Cerebellar nuclear complex (tissue), 1 donor: Measurements from ENCODE around the gene PRAF2.

ENCODE experiments used
- DNase-seq, 2 experiments: peaks; one replicate each; lab custom pipeline; 2025; lab: John Stamatoyannopoulos, UW

The PRAF2 gene

DNA sequence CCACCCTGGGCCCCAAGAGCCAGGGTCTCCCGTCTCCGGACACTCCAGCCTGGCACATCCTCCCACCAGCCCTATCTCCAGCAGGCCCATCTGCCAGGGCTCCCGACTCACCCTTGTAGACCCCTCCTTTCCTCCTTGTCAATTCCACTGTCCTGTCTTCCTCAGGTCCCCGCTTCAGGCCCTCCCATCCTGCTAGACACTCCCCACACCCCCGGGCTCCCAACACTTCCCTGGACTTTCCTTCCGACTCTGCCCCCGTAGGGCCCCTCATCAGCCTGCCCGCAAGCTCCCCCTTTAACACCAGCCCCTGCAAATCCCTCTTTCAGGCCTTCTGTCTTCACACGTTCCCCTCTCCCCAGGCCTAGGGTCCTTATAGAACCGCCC is 1.1 kb downstream of the PRAF2 start:
- DNase-seq, result no peak

DNA sequence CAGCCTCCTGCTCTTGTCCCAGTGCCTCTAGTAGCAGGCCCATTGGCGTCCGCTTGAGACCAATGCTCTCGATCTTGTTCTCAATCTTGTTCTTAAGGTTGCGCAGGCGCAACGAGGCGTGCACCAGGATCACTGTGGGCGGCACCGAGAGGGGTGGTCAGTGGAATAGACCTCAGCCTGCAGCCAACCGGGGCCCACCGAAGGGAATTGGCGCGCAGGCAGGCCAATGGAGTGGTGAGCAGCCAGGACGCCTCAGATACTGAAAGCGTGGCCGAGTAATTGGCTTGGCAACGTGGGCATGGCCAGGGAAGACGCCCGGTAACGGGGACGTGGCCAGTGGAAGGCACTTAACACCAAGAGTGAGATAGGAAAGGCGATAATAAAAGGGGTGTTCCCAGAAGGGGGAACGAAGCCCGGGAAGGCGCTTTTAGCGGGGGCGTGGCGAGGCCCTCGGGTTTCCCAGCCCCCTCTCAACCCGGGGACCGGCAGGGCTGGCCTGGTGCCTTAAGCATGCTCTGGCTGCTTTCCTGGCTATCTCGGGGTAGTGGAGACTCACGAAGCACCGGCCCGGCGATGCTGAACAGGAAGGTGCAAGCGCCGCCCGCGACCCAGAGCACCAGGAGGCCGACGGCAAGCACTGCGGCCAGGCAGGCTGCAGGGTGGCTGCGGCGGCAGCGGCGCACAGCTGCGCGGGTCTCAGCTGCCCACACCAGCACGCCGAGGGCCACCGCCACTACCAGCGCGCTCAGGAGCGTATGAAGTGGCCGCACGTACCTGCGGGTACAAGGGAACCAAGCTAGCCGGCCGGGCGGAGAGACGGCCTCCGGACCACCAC is 1.7 kb downstream of the PRAF2 start:
- DNase-seq, result peak; percentile 22 to 41

GRCh38 chrX:49070988-49071387 is 2.8 kb downstream of the PRAF2 start:
- no peak for DNase-seq

DNA sequence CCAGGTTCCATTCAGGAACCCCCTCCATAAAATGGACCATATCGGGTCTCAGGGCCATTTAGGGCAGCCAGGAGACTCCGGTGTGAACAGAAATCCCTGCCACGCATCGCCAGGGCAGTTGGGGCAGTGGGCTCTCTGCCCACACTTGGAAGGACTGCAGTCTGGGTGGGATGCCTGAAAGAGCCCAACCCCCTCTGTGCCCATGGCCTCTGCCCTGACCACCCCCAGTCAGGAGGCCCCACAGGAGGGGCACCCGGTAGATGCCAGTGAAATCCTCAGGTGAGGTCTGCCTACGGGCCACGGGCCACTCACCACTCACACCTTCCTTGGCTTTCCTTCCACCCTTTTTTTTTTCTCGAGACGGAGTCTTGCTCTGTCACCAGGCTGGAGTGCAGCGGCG is 4.8 kb downstream of the PRAF2 start:
- DNase-seq, result no peak

- DNase-seq, result no peak
These were observed 6.3 kb downstream of the PRAF2 start for GRCh38 chrX:49067285-49068120.

DNA sequence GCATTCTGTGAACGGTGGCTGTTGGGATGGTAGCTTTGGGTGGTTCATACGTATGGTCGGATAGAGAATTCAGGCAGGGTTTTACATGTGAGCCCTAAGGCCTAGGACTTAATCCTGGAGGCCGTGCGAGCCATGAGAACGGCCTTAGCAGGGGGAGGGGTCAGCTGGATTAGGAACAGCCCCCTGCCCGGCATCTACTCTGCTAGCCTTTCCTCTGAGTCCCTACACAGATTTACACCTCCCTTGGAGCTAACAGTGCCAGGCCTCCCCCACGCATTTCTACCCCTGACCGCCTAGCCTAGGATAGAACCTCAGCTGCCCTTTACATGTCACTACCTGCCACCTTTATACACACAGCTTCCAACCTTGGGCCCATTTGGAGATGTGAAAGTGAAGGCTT is 7.1 kb downstream of the PRAF2 start:
- DNase-seq, result no peak

- no peak for DNase-seq
These were observed 7.5 kb downstream of the PRAF2 start for GRCh38 chrX:49066278-49066677.

DNA sequence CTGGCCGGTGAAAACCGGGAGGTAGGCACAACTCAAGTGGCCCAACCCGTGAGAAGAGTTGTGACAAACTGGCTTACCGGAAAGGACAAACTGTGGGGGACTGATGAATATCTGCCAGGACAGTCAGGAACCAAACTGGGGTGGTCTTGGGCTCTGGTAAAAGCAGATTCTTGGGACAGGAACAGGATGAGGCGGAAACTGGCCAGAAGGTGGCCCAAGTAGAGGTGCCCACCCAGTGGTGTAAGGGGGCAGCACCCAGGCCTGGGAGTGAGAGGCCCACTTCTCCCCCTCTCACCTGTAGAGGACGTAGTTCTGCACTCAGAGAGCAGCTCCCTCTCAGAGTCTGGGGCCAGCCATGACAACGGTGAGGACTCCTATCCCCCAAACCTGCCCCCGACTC is 9.1 kb downstream of the PRAF2 start:
- no peak for DNase-seq

- DNase-seq, result no peak
These were observed 9.5 kb downstream of the PRAF2 start for GRCh38 chrX:49064303-49064702.

GRCh38 chrX:49063715-49064114 is 10.1 kb downstream of the PRAF2 start:
- no peak for DNase-seq

- no peak for DNase-seq
These were observed 11.9 kb downstream of the PRAF2 start for GRCh38 chrX:49061916-49062315.

DNA sequence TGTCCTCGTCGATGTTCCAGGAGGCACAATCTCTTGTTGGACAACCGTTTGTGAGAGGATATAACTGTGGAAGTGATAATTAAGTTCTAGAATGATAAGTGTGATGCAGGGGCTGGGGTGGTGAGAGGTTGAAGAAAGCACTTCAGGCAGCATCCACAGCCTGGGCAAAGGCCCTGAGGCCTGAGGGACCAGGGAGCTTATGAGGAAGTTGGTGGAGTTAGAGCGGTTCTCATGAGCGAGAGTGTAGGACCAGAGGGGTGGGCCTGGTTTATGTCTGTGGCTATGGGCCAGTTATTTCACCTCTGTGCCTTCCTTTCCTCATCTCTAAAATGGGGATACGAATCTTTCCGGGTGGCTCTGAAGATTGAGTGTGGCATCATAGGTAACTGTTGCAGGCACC is 12.3 kb downstream of the PRAF2 start:
- DNase-seq, result no peak

DNA sequence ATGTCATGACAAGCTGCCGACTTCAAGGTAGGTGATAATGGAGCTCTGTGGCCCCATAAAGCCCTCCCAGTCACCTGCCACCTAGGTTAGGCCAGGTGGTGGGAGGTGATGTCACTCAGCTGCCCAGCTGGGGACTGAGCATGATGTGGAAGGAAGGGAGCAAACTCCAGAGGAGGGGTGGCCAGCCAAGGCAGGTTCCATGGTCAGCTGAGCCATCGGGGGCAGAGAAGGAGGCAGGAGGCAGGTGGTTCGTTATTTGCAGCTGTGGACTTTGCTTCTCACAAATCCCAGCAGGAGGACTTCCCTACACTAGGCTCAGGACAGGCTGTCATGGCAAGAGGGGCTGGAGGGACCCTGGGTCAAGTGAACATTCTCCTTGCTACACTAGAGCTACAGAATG is 12.9 kb downstream of the PRAF2 start:
- no peak for DNase-seq

- no peak for DNase-seq
These were observed 14.1 kb downstream of the PRAF2 start for GRCh38 chrX:49059681-49060085.

DNA sequence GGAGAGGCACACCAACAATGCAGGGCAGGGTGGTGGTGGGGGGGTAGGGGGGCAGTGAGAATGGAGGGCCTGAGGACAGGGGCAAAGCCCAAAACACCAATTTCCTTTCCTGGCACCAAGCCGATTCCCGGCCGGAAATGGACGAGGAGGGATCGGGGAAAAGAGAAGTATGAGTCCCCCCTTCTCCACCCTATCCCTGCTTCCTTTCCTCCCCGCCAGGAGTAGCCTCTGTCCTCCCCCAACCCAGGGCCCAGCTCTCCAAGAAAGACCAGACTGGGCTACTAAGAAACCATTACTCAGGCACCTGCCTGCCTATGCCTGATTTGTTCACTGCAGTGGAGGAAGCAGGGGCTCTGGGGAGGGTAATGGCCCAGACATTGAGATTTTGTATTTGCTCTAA is 14.6 kb downstream of the PRAF2 start:
- no peak for DNase-seq

DNA sequence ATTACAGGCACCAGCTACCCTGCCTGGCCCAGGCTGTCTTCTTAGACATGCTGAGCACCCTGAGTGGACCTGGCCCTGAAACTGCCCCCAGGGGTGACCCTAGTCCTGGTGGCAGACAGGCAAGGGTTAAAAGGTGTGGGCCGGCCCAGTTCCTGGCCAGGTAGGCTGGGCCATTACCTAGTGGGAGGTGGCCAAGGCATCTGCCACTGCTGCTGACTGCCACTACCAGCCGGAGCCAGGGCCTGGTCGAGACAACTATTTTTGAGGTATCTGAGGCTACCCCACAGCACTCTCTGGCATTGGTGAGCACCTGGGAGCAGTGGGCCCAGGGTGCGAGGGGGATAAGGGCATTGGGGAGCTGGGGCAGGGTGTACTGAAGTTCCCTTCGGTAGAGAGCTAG is 15.0 kb downstream of the PRAF2 start, which contains the start of gene CCDC120:
Gene CCDC120, plus strand, starts transcription at position 206 of the 400 bp plus-strand sequence. CDS start 3,043 bp downstream, outside the sequence.
- DNase-seq, result peak in 1 of 2 experiments; percentile 2

GRCh38 chrX:49054073-49054762 is 19.6 kb downstream of the PRAF2 start:
- DNase-seq, result no peak

GRCh38 chrX:49053223-49054072 is 20.4 kb downstream of the PRAF2 start:
- DNase-seq, result peak in 1 of 2 experiments; percentile 2

DNA sequence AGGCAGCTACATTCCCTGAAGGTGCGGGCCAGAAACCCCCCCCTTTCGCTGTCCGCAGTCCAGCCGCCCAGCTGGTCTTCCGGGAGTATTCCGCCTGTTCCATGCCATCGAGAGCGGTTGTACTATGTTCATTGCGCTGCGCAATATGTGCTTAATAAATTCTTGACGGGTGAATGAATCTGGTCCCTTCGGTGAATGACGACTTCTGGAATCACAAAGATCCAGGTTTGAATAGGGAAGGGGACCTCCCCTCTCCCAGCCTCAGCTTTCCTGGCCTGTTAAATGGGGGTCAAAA is 29.9 kb downstream of the PRAF2 start:
- DNase-seq, result no peak

DNA sequence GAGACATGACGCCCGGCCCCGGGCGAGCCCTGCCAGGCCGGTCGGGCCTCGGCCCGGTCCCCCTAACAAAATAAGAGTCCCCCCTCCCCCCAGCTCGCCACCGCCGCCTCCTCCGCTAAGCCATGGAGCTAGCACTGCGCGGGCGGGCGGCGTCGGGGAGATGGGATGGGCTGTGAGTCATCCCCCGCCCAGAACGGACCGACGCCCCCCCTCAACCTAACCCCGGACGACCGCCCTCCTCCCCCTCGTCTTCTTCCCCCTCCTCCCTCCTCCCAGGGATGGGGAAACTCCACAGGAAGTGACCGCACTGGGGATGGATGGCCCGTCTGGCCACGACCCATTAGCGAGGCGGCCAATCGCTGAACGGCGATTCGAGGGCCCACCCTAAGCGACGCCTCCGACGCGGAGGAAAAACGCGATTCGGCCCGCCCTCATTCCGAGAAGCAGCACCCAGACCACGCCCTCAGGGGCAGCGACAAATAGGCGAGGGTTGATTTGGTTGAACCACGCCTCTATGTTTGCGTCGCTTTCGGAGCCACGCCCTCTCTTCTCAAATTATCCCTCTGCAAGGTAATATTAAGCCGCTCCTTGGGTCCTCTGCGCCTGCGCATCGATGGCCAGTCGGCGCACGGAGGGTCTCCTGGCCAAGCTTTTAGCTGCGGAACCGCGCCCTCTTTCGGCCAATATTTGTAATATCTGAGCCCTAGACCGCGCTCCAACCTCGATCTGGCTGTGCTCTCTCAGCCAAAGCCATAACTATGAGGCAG is 30.4 kb downstream of the PRAF2 start, which contains the start of gene TFE3:
Gene TFE3, minus strand, starts transcription at position 138 of the 767 bp plus-strand sequence. Its CDS starts 131 bp downstream, at position 7.
- DNase-seq, result peak; percentile 92 to 93
